Measurements from ENCODE around the gene CDH24. TPM values are rescaled to one million over a fixed set of nuclear protein-coding genes. Genes with fewer than 3 reads are reported as not detected.
A peak's percentile ranks its signal among the peaks of the same experiment; 100 is the strongest.

The CDH24 gene
- total and polyA plus RNA-seq, 9 of the 15 experiments (the other 6 are each of a cell fraction or from before 2014, with no cell fraction given), result 0.04 to 16.2 (median 4.9) TPM

GRCh38 chr14:23078692-23079116 lies 21.4 kb upstream of the CDH24 start (continued):
- TF ChIP-seq PRPF4 (IDR thresholded peaks at IDR 0.05; ENCODE audit: insufficient read depth, low read depth, low read length, poor library complexity, severe bottlenecking) (no peak), TEAD2 (tag; IDR thresholded peaks at IDR 0.05) (no peak), GTF3C2 (IDR thresholded peaks at IDR 0.05; ENCODE audit: borderline replicate concordance, extremely low read depth, insufficient read length) (no peak), FIP1L1 (IDR thresholded peaks at IDR 0.05; ENCODE audit: low read depth, low read length, poor library complexity, severe bottlenecking) (no peak), ZNF583 (CRISPR knock-in tag; IDR thresholded peaks at IDR 0.05) (peak; percentile 74; the same call in 1 of the 2 replicates), MAX (CRISPR knock-in tag; IDR thresholded peaks at IDR 0.05) (no peak), MAZ (CRISPR knock-in tag; conservative IDR thresholded peaks at IDR 0.05 in 1 of 2, IDR thresholded peaks at IDR 0.05 in 1 of 2) (peak in 1 of 2 experiments; percentile 29; a peak in 1 of 4 replicates), DEAF1 (CRISPR knock-in tag; IDR thresholded peaks at IDR 0.05) (no peak), ZNF318 (IDR thresholded peaks at IDR 0.05; ENCODE audit: borderline replicate concordance in 1 of 2, low read depth in 1 of 2) (peak in 1 of 2 experiments; percentile 89; a peak in 2 of 4 replicates), ASH1L (IDR thresholded peaks at IDR 0.05; ENCODE audit: borderline replicate concordance, low read depth, partially characterized antibody) (no peak), ILK (tag; IDR thresholded peaks at IDR 0.05; ENCODE audit: borderline replicate concordance, low read depth) (no peak), NR4A1 (CRISPR knock-in tag; IDR thresholded peaks at IDR 0.05) (no peak), NR4A1 (tag; IDR thresholded peaks at IDR 0.05) (peak; percentile 60; the same call in 1 of the 2 replicates), GTF2F1 (IDR thresholded peaks at IDR 0.05; ENCODE audit: low read depth, low read length) (no peak)
